ENCODE data around the gene ARHGEF7.

DNA sequence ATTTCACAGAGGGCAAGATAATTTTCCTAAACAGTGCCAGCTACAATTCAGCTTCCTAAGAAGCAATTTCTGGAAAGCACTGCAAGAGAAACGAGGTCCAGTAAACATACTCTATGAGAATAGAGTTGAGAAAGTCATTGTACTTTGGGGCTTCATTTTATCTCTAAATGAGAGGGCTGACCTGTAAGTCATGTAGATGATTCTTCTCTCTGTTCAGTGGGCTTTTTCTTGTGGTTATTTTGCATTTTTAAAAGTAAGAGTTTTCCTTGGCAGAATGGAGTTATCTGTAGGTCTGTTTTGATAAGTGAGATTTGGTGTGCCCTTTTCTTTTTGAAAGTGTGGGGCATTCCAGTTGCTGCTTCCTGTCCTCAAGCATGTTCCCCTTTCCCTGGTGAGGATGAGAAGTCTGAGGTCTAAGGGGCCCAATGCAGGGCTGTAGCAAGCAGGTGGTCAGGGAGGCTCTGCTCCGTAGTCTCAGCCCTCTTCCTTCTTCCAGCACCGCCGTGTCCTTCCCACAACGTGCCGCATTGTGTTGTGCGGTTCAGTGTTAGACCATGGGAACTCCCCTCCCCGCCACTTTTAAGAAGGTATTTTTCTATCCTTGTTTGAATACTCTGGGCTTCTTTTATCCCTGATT is 86.3 kb downstream of the ARHGEF7 start:
- TF ChIP-seq, protein P1, sequence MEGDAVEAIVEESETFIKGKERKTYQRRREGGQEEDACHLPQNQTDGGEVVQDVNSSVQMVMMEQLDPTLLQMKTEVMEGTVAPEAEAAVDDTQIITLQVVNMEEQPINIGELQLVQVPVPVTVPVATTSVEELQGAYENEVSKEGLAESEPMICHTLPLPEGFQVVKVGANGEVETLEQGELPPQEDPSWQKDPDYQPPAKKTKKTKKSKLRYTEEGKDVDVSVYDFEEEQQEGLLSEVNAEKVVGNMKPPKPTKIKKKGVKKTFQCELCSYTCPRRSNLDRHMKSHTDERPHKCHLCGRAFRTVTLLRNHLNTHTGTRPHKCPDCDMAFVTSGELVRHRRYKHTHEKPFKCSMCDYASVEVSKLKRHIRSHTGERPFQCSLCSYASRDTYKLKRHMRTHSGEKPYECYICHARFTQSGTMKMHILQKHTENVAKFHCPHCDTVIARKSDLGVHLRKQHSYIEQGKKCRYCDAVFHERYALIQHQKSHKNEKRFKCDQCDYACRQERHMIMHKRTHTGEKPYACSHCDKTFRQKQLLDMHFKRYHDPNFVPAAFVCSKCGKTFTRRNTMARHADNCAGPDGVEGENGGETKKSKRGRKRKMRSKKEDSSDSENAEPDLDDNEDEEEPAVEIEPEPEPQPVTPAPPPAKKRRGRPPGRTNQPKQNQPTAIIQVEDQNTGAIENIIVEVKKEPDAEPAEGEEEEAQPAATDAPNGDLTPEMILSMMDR (IDR thresholded peaks at IDR 0.05): no peak
- TF ChIP-seq POLR2A (IDR thresholded peaks at IDR 0.05): no peak
- TF ChIP-seq POLR2AphosphoS5 (IDR thresholded peaks at IDR 0.05): no peak
